ENCODE results near the gene SERINC5. TPM values are rescaled to one million over a fixed set of nuclear protein-coding genes. Genes with fewer than 3 reads are reported as not detected.
"Not testable (repeated sequence)": the region's sequence is repeated elsewhere in the genome, so short reads cannot be mapped to it uniquely, and the experiment has no call there.

The SERINC5 gene
- total and polyA plus RNA-seq, 3 experiments from 2014 or later = 13.7 to 33.3 (median 32.9) TPM

DNA sequence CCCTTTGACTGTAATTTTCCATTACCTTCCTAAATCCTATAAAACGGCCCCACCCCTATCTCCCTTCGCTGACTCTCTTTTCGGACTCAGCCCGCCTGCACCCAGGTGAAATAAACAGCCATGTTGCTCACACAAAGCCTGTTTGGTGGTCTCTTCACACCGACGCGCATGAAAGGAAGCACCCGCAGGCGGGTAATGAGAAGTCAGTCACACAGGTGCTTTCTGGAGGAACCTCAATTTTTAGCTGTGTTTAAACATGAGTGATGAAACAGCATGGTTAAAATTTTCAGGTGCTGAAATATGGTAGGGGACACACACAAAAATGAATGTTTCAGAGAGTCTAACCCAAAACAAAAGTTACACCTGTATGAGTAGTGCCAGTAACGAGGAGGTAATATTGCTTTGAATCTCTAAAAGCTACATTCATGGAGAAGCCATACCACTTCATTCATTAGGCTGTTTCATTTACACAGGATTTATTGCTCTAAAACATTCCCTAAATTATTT lies 72.1 kb downstream of the SERINC5 start:
- Mint-ChIP-seq H3K4me1 (peaks cover 83 to 96% (median 92%) of the 10 kb centered on the region in 3 donors), H3K4me3 (peak overlapping the region in 6 of 7 donors; percentile 6 to 57 (median 35)), H3K36me3 (peaks cover 0 to 21% (median 7%) of the 10 kb centered on the region in 3 donors), H3K27ac (peak overlapping the region; percentile 77 to 97 (median 90))
- H3K27me3 Mint-ChIP-seq; H3K36me3 ChIP-seq (ENCODE audit: insufficient read depth, low read length); H3K27ac ChIP-seq (ENCODE audit: low read depth, low read length); H3K27me3 ChIP-seq (ENCODE audit: insufficient read depth, low read length, poor library complexity, severe bottlenecking); H3K9me3 Mint-ChIP-seq; H3K9me3 ChIP-seq (ENCODE audit: low read length): not testable (repeated sequence)
- peak in 2 of 5 donors; percentile 63 to 75 for DNase-seq
- ChIA-PET POLR2A (interaction anchor here (0.6 to 2.4 kb wide), 4 partner anchors 9 to 73 kb away, joined by 7 to 9 read pairs (median 8); partner anchors contain the start of gene SERINC5), CTCF (interaction anchor here (5.2 kb wide), 1 partner anchor 71 kb away, joined by 17 read pairs; the partner anchor contains the start of gene SERINC5)
- Histone ChIP-seq H3K4me1 (ENCODE audit: insufficient read depth, low read length) (peaks cover 97% of the 10 kb centered on the region), H3K4me3 (ENCODE audit: low read length) (peak overlapping the region; percentile 24)

DNA sequence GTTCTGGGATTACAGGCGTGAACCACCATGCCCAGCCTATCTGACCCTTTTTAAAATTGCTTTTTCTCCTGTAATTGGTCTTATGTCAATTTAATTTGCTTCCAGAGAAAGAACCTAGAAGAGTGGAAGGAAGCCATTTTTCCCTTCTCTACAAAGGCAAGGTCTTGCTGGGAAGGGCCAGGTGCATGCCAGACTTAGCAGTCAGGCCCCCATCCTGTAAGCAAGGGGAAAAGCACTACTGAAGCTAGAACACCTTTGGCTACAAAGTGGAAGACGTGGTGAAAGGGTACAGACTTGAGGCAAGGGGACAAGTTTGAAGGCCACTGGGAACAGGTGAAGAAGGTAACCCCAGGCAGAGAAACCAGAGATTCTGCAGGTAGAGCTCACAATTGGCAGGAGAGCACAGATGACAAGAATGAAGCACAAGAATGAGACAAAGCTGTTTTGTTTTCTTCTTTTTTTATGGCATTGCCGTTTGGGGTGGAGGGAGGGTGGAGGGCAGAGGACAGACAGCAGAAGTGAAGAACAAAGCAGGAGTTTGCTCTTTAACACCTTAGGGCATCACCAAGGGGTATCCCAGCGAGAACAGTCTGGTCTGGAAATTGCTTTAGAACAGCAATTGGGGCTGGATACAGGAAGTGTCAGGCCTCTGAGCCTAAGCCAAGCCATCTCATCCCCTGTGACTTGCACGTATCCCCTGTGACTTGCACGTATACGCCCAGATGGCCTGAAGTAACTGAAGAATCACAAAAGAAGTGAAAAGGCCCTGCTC lies 72.9 kb downstream of the SERINC5 start:
- POLR2A ChIA-PET = interaction anchor here (0.6 to 2.4 kb wide), 3 partner anchors 10 to 73 kb away, joined by 5 to 9 read pairs (median 9); partner anchors contain the start of gene SERINC5
- no peak overlapping the region for H3K27ac ChIP-seq (ENCODE audit: low read depth, low read length)
- peak overlapping the region; percentile 26 to 67 (median 41) for H3K4me3 Mint-ChIP-seq
- no peaks in the 10 kb centered on the region for H3K9me3 Mint-ChIP-seq
- peaks cover 0 to 19% (median 7%) of the 10 kb centered on the region in 3 donors for H3K36me3 Mint-ChIP-seq
- CTCF ChIA-PET = interaction anchor here (1.1 to 5.2 kb wide), 4 partner anchors 9 to 72 kb away, joined by 3 to 17 read pairs (median 8); partner anchors contain the start of gene SERINC5
- H3K4me1 Mint-ChIP-seq = peaks cover 80 to 90% (median 88%) of the 10 kb centered on the region in 3 donors
- H3K27ac Mint-ChIP-seq = peak overlapping the region; percentile 81 to 97 (median 90)
- no peaks in the 10 kb centered on the region for H3K36me3 ChIP-seq (ENCODE audit: insufficient read depth, low read length)
- no peaks in the 10 kb centered on the region for H3K27me3 ChIP-seq (ENCODE audit: insufficient read depth, low read length, poor library complexity, severe bottlenecking)
- H3K9me3 ChIP-seq (ENCODE audit: low read length) = no peaks in the 10 kb centered on the region
- peaks cover 0 to 2% of the 10 kb centered on the region in 2 donors for H3K27me3 Mint-ChIP-seq
- H3K4me1 ChIP-seq (ENCODE audit: insufficient read depth, low read length) = peaks cover 91% of the 10 kb centered on the region
- no peak for DNase-seq
- H3K4me3 ChIP-seq (ENCODE audit: low read length) = peak overlapping the region; percentile 22

DNA sequence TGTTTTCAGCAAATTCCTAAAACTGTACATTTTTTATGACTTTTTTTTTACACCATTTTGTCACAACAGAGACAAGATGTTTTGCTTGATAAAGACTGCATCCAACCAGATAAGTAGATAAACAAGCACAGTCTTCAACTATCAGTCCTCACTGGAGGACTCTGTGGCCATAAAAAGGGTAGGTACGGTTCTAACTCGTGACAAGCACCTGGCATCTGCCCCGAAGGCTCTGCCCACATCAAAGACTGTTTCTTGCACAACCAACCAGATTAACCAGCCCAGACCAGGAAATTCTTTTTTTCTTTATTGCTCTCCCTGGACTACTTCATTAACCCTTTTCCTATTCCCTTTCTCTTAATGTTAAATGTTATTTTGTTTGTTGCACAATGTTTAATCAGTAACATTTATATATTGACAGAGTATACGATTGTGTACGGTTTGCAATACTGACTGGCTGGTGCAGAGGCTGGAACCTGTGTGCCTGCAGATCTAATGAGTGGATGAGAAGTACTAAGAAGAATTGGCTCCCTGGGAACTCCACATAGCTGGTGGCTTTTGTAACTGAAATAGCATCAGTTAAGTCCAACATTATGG lies 74.1 kb downstream of the SERINC5 start:
- peaks cover 10% of the 10 kb centered on the region for H3K36me3 ChIP-seq (ENCODE audit: insufficient read depth, low read length)
- peaks cover 5 to 27% (median 7%) of the 10 kb centered on the region in 3 donors for H3K36me3 Mint-ChIP-seq
- peaks cover 76 to 90% (median 90%) of the 10 kb centered on the region in 3 donors for H3K4me1 Mint-ChIP-seq
- ChIA-PET CTCF (interaction anchor here (0.8 to 5.2 kb wide), 6 partner anchors 9 to 89 kb away, joined by 3 to 17 read pairs (median 4); partner anchors contain the start of gene SERINC5), POLR2A (interaction anchor here (0.5 to 1.9 kb wide), 5 partner anchors 11 to 74 kb away, joined by 3 to 7 read pairs (median 4); partner anchors contain the start of gene SERINC5)
- no peaks in the 10 kb centered on the region for H3K9me3 Mint-ChIP-seq
- peaks cover 0 to 2% of the 10 kb centered on the region in 2 donors for H3K27me3 Mint-ChIP-seq
- H3K27ac ChIP-seq (ENCODE audit: low read depth, low read length) = no peak overlapping the region
- H3K4me3 ChIP-seq (ENCODE audit: low read length) = no peak overlapping the region
- H3K4me1 ChIP-seq (ENCODE audit: insufficient read depth, low read length) = peaks cover 85% of the 10 kb centered on the region
- no peaks in the 10 kb centered on the region for H3K9me3 ChIP-seq (ENCODE audit: low read length)
- peak overlapping the region; percentile 77 to 97 (median 90) for H3K27ac Mint-ChIP-seq
- peak overlapping the region; percentile 13 to 75 (median 57) for H3K4me3 Mint-ChIP-seq
- no peaks in the 10 kb centered on the region for H3K27me3 ChIP-seq (ENCODE audit: insufficient read depth, low read length, poor library complexity, severe bottlenecking)
- peak in 4 of 5 donors; percentile 45 to 79 (median 76) for DNase-seq

DNA sequence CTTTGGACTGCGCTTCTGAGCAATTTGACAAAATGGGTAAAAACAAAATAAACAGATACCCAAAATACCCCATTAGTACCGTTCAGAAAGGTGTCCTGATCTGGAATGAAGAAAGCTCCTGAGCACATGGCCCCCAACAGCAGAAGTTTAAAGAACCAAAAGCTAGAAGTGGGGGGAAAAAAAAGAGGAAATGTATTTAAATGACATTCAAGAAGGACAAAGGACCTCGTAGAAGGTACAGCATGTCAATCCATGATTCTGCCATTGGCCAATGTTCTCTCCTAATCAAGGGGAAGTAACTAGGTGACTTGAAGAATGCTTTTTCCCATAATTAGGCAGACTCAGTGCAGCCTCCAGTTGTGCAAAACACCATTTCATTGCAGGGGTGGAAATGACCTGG lies 78.6 kb downstream of the SERINC5 start:
- H3K27ac ChIP-seq (ENCODE audit: low read depth, low read length) = no peak overlapping the region
- peaks cover 48% of the 10 kb centered on the region for H3K4me1 ChIP-seq (ENCODE audit: insufficient read depth, low read length)
- ChIA-PET CTCF (interaction anchor here (1.9 kb wide), 1 partner anchor 12 kb away, joined by 4 read pairs; no protein-coding TSS in a partner anchor), POLR2A (no interaction called here)
- H3K4me3 ChIP-seq (ENCODE audit: low read length) = no peak overlapping the region
- H3K9me3 ChIP-seq (ENCODE audit: low read length) = no peaks in the 10 kb centered on the region
- no peak for DNase-seq
- H3K27ac Mint-ChIP-seq = peak overlapping the region in 3 of 8 donors; percentile 48 to 56 (median 54)
- no peak overlapping the region for H3K4me3 Mint-ChIP-seq
- no peaks in the 10 kb centered on the region for H3K9me3 Mint-ChIP-seq
- H3K27me3 Mint-ChIP-seq = peaks cover 0 to 2% of the 10 kb centered on the region in 2 donors
- H3K36me3 ChIP-seq (ENCODE audit: insufficient read depth, low read length) = peaks cover 30% of the 10 kb centered on the region
- no peaks in the 10 kb centered on the region for H3K27me3 ChIP-seq (ENCODE audit: insufficient read depth, low read length, poor library complexity, severe bottlenecking)
- peaks cover 51 to 71% (median 60%) of the 10 kb centered on the region in 3 donors for H3K4me1 Mint-ChIP-seq
- H3K36me3 Mint-ChIP-seq = peaks cover 19 to 47% (median 21%) of the 10 kb centered on the region in 3 donors

DNA sequence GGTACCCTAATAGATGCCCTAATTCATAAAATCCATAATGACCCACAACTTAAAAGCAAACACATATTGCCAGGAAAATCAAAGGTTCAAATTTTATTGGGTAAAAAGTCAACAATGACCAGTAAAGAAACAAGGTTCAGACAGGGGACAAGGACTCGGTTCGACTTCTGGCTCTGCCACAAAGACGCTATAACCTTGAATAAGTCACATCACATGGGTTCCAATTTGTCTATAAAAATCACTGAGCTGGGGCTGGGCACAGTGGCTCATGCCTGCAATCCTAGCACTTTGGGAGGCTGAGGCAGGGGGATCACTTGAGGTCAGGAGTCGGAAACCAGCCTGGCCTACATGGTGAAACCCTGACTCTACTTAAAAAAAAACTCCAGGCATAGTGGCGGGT lies 80.5 kb downstream of the SERINC5 start:
- H3K36me3 ChIP-seq (ENCODE audit: insufficient read depth, low read length) = peaks cover 30% of the 10 kb centered on the region
- CTCF ChIA-PET = interaction anchor here (1.7 kb wide), 1 partner anchor 39 kb away, joined by 4 read pairs; no protein-coding TSS in a partner anchor

DNA sequence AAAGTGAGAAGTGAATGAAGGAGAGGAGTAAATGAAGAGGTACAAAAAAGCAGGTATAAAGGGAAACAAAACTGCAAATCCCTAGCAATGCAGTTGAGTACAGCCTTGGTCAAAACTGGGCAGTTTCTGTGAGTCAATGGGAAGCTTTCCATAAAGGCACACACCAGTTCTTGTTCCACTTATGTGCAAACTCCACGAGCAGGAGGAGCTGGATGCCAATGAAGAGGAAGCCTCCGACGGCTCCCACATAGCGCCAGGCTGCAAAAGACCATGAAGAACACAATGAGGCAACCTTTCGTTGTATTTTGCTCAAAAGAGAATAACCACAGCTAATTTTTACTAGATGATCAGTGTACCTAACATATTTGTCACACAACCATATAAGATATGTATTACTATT lies 81.1 kb downstream of the SERINC5 start:
- no peak for DNase-seq
- Mint-ChIP-seq H3K27ac (peak overlapping the region in 4 of 8 donors; percentile 41 to 83 (median 67)), H3K36me3 (peaks cover 26 to 61% (median 28%) of the 10 kb centered on the region in 3 donors), H3K27me3 (peaks cover 0 to 2% of the 10 kb centered on the region in 2 donors), H3K4me3 (no peak overlapping the region), H3K4me1 (peaks cover 33 to 53% (median 38%) of the 10 kb centered on the region in 3 donors), H3K9me3 (no peaks in the 10 kb centered on the region)
- Histone ChIP-seq H3K27ac (ENCODE audit: low read depth, low read length) (no peak overlapping the region), H3K4me1 (ENCODE audit: insufficient read depth, low read length) (peaks cover 26% of the 10 kb centered on the region), H3K9me3 (ENCODE audit: low read length) (no peaks in the 10 kb centered on the region), H3K36me3 (ENCODE audit: insufficient read depth, low read length) (peaks cover 30% of the 10 kb centered on the region), H3K4me3 (ENCODE audit: low read length) (no peak overlapping the region), H3K27me3 (ENCODE audit: insufficient read depth, low read length, poor library complexity, severe bottlenecking) (no peaks in the 10 kb centered on the region)
- ChIA-PET POLR2A (no interaction called here), CTCF (interaction anchor here (1.7 kb wide), 1 partner anchor 39 kb away, joined by 4 read pairs; no protein-coding TSS in a partner anchor)

More for the DNA sequence above, 80.5 kb downstream of the SERINC5 start:
- POLR2A ChIA-PET = interaction anchor here (0.7 kb wide), 2 partner anchors 20 to 46 kb away, joined by 4 to 5 read pairs; no protein-coding TSS in a partner anchor
- peaks cover 21 to 56% (median 23%) of the 10 kb centered on the region in 3 donors for H3K36me3 Mint-ChIP-seq
- H3K27ac Mint-ChIP-seq = peak overlapping the region in 5 of 8 donors; percentile 18 to 66 (median 51)
- Histone ChIP-seq H3K27me3 (ENCODE audit: insufficient read depth, low read length, poor library complexity, severe bottlenecking) (no peaks in the 10 kb centered on the region), H3K9me3 (ENCODE audit: low read length) (no peaks in the 10 kb centered on the region), H3K4me3 (ENCODE audit: low read length) (no peak overlapping the region), H3K27ac (ENCODE audit: low read depth, low read length) (no peak overlapping the region), H3K4me1 (ENCODE audit: insufficient read depth, low read length) (peaks cover 32% of the 10 kb centered on the region)
- peaks cover 0 to 2% of the 10 kb centered on the region in 2 donors for H3K27me3 Mint-ChIP-seq
- no peaks in the 10 kb centered on the region for H3K9me3 Mint-ChIP-seq
- no peak for DNase-seq
- no peak overlapping the region for H3K4me3 Mint-ChIP-seq
- peaks cover 33 to 53% (median 44%) of the 10 kb centered on the region in 3 donors for H3K4me1 Mint-ChIP-seq

DNA sequence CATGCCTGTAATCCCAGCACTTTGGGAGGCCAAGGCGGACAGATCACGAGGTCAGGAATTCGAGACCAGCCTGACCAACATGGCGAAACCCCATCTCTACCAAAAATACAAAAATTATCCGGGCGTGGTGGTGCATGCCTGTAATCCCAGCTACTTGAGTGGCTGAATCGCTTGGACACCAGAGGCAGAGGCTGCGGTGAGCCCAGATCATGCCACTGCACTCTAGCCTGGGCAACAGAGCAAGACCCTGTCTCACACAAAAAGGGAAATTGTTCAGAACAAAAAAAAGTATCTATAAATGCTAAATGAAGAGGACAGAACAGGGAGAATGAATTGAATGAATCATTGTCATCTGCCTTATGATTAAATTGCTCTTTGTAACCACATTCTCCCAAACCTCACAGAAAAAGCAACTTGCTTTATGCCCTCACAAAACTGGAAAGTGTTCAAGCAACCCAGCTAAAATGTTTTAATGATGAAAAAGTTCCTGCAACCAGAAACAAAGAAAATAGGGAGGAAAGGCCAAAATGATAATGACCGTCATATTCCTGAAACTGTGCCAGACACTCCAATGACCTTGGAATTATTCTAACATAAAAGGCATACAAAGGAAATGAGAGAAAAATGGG lies 83.7 kb downstream of the SERINC5 start:
- ChIA-PET CTCF (no interaction called here), POLR2A (no interaction called here)
- H3K4me3 Mint-ChIP-seq = peak overlapping the region in 1 of 7 donors; percentile 40
- H3K4me1 Mint-ChIP-seq = peaks cover 26 to 53% (median 33%) of the 10 kb centered on the region in 3 donors
- Histone ChIP-seq H3K4me3 (ENCODE audit: low read length) (no peak overlapping the region), H3K27me3 (ENCODE audit: insufficient read depth, low read length, poor library complexity, severe bottlenecking) (no peaks in the 10 kb centered on the region), H3K36me3 (ENCODE audit: insufficient read depth, low read length) (peaks cover 37% of the 10 kb centered on the region), H3K4me1 (ENCODE audit: insufficient read depth, low read length) (peaks cover 15% of the 10 kb centered on the region), H3K9me3 (ENCODE audit: low read length) (no peaks in the 10 kb centered on the region), H3K27ac (ENCODE audit: low read depth, low read length) (no peak overlapping the region)
- DNase-seq = no peak
- peaks cover 23 to 75% (median 36%) of the 10 kb centered on the region in 3 donors for H3K36me3 Mint-ChIP-seq
- H3K9me3 Mint-ChIP-seq = no peaks in the 10 kb centered on the region
- peak overlapping the region in 1 of 8 donors; percentile 46 for H3K27ac Mint-ChIP-seq
- peaks cover 0 to 2% of the 10 kb centered on the region in 2 donors for H3K27me3 Mint-ChIP-seq
